ENCODE data around the gene ASCL5. TPM values are rescaled to one million over a fixed set of nuclear protein-coding genes. Genes with fewer than 3 reads are reported as not detected.

ASCL5 gene
- total RNA-seq, 1 donor from 2014 or later, result not detected

- Mint-ChIP-seq H3K27ac (no peak overlapping the region), H3K36me3 (ENCODE audit: low read depth) (no peaks in the 10 kb centered on the region), H3K4me1 (no peaks in the 10 kb centered on the region), H3K27me3 (peaks cover 19% of the 10 kb centered on the region), H3K9me3 (no peaks in the 10 kb centered on the region), H3K4me3 (no peak overlapping the region)
- no peak for DNase-seq
- intact Hi-C loops (cut with micrococcal nuclease), result no loop called here
These were observed 38.6 kb downstream of the ASCL5 start for GRCh38 chr1:201088395-201088794.

- peak; percentile 73 for DNase-seq
- H3K4me1 Mint-ChIP-seq, result no peaks in the 10 kb centered on the region
- no peak overlapping the region for H3K27ac Mint-ChIP-seq
These were observed 40.9 kb downstream of the ASCL5 start for GRCh38 chr1:201085902-201086735.

GRCh38 chr1:201084295-201084694 is 42.7 kb downstream of the ASCL5 start:
- peaks cover 22% of the 10 kb centered on the region for H3K27me3 Mint-ChIP-seq
- no peak overlapping the region for H3K4me3 Mint-ChIP-seq
- intact Hi-C loops (cut with micrococcal nuclease), result no loop called here
- DNase-seq, result no peak
- H3K9me3 Mint-ChIP-seq, result no peaks in the 10 kb centered on the region
- no peaks in the 10 kb centered on the region for H3K4me1 Mint-ChIP-seq
- no peaks in the 10 kb centered on the region for H3K36me3 Mint-ChIP-seq (ENCODE audit: low read depth)
- no peak overlapping the region for H3K27ac Mint-ChIP-seq

More at GRCh38 chr1:201085902-201086735, 40.9 kb downstream of the ASCL5 start:
- intact Hi-C loops (cut with micrococcal nuclease), result loop anchor here (1.0 kb wide), 1 partner anchor 28 kb away; no protein-coding TSS in a partner anchor
- no peaks in the 10 kb centered on the region for H3K9me3 Mint-ChIP-seq
- H3K4me3 Mint-ChIP-seq, result no peak overlapping the region
- H3K36me3 Mint-ChIP-seq (ENCODE audit: low read depth), result no peaks in the 10 kb centered on the region
- peaks cover 22% of the 10 kb centered on the region for H3K27me3 Mint-ChIP-seq

- Mint-ChIP-seq H3K36me3 (ENCODE audit: low read depth) (no peaks in the 10 kb centered on the region), H3K4me1 (no peaks in the 10 kb centered on the region), H3K9me3 (no peaks in the 10 kb centered on the region), H3K4me3 (no peak overlapping the region), H3K27ac (no peak overlapping the region), H3K27me3 (peaks cover 25% of the 10 kb centered on the region)
- intact Hi-C loops (cut with micrococcal nuclease), result no loop called here
- no peak for DNase-seq
These were observed 43.2 kb downstream of the ASCL5 start for GRCh38 chr1:201083741-201084140.

GRCh38 chr1:201080135-201080534 is 46.8 kb downstream of the ASCL5 start:
- no peaks in the 10 kb centered on the region for H3K36me3 Mint-ChIP-seq (ENCODE audit: low read depth)
- H3K9me3 Mint-ChIP-seq, result no peaks in the 10 kb centered on the region
- intact Hi-C loops (cut with micrococcal nuclease), result no loop called here
- H3K4me1 Mint-ChIP-seq, result no peaks in the 10 kb centered on the region
- DNase-seq, result no peak
- no peak overlapping the region for H3K4me3 Mint-ChIP-seq
- peaks cover 10% of the 10 kb centered on the region for H3K27me3 Mint-ChIP-seq
- no peak overlapping the region for H3K27ac Mint-ChIP-seq

GRCh38 chr1:201077736-201078135 is 49.2 kb downstream of the ASCL5 start:
- intact Hi-C loops (cut with micrococcal nuclease), result no loop called here
- peaks cover 6% of the 10 kb centered on the region for H3K27me3 Mint-ChIP-seq
- no peaks in the 10 kb centered on the region for H3K4me1 Mint-ChIP-seq
- no peak for DNase-seq
- H3K4me3 Mint-ChIP-seq, result no peak overlapping the region
- H3K36me3 Mint-ChIP-seq (ENCODE audit: low read depth), result no peaks in the 10 kb centered on the region
- H3K27ac Mint-ChIP-seq, result no peak overlapping the region
- no peaks in the 10 kb centered on the region for H3K9me3 Mint-ChIP-seq

- intact Hi-C loops (cut with micrococcal nuclease), result no loop called here
- Mint-ChIP-seq H3K4me1 (no peaks in the 10 kb centered on the region), H3K9me3 (no peaks in the 10 kb centered on the region), H3K27me3 (peaks cover 4% of the 10 kb centered on the region), H3K36me3 (ENCODE audit: low read depth) (no peaks in the 10 kb centered on the region), H3K27ac (no peak overlapping the region), H3K4me3 (no peak overlapping the region)
- DNase-seq, result no peak
These were observed 49.9 kb downstream of the ASCL5 start for GRCh38 chr1:201077116-201077515.

- intact Hi-C loops (cut with micrococcal nuclease), result no loop called here
- Mint-ChIP-seq H3K36me3 (ENCODE audit: low read depth) (no peaks in the 10 kb centered on the region), H3K4me1 (peaks cover 3% of the 10 kb centered on the region), H3K4me3 (no peak overlapping the region), H3K27me3 (peaks cover 5% of the 10 kb centered on the region), H3K27ac (no peak overlapping the region), H3K9me3 (no peaks in the 10 kb centered on the region)
- no peak for DNase-seq
These were observed 50.9 kb downstream of the ASCL5 start for GRCh38 chr1:201076092-201076491.

- H3K27ac Mint-ChIP-seq, result no peak overlapping the region
- peaks cover 4% of the 10 kb centered on the region for H3K27me3 Mint-ChIP-seq
- no peak overlapping the region for H3K4me3 Mint-ChIP-seq
- DNase-seq, result no peak
- H3K9me3 Mint-ChIP-seq, result no peaks in the 10 kb centered on the region
- H3K36me3 Mint-ChIP-seq (ENCODE audit: low read depth), result no peaks in the 10 kb centered on the region
- intact Hi-C loops (cut with micrococcal nuclease), result no loop called here
- peaks cover 3% of the 10 kb centered on the region for H3K4me1 Mint-ChIP-seq
These were observed 53.0 kb downstream of the ASCL5 start for GRCh38 chr1:201074018-201074417.

GRCh38 chr1:201072922-201073321 is 54.1 kb downstream of the ASCL5 start:
- Mint-ChIP-seq H3K4me3 (no peak overlapping the region), H3K4me1 (peaks cover 3% of the 10 kb centered on the region), H3K27me3 (peaks cover 3% of the 10 kb centered on the region), H3K36me3 (ENCODE audit: low read depth) (no peaks in the 10 kb centered on the region), H3K27ac (no peak overlapping the region), H3K9me3 (no peaks in the 10 kb centered on the region)
- DNase-seq, result no peak
- intact Hi-C loops (cut with micrococcal nuclease), result no loop called here

- intact Hi-C loops (cut with micrococcal nuclease), result no loop called here
- Mint-ChIP-seq H3K4me1 (peaks cover 3% of the 10 kb centered on the region), H3K27ac (no peak overlapping the region), H3K9me3 (no peaks in the 10 kb centered on the region), H3K36me3 (ENCODE audit: low read depth) (no peaks in the 10 kb centered on the region), H3K27me3 (peaks cover 7% of the 10 kb centered on the region), H3K4me3 (no peak overlapping the region)
- DNase-seq, result no peak
These were observed 54.8 kb downstream of the ASCL5 start for GRCh38 chr1:201072149-201072548.

- Mint-ChIP-seq H3K27me3 (peaks cover 8% of the 10 kb centered on the region), H3K4me3 (no peak overlapping the region), H3K27ac (no peak overlapping the region), H3K9me3 (no peaks in the 10 kb centered on the region), H3K36me3 (ENCODE audit: low read depth) (no peaks in the 10 kb centered on the region), H3K4me1 (peaks cover 3% of the 10 kb centered on the region)
- intact Hi-C loops (cut with micrococcal nuclease), result no loop called here
- DNase-seq, result no peak
These were observed 57.3 kb downstream of the ASCL5 start for GRCh38 chr1:201069636-201070035.

- H3K4me3 Mint-ChIP-seq, result no peak overlapping the region
- intact Hi-C loops (cut with micrococcal nuclease), result no loop called here
These were observed 58.0 kb downstream of the ASCL5 start for GRCh38 chr1:201068976-201069375.

GRCh38 chr1:201066986-201067385 is 60.0 kb downstream of the ASCL5 start:
- intact Hi-C loops (cut with micrococcal nuclease), result no loop called here
- Mint-ChIP-seq H3K9me3 (no peaks in the 10 kb centered on the region), H3K27me3 (peaks cover 10% of the 10 kb centered on the region), H3K27ac (no peak overlapping the region), H3K4me3 (no peak overlapping the region), H3K36me3 (ENCODE audit: low read depth) (no peaks in the 10 kb centered on the region), H3K4me1 (peaks cover 3% of the 10 kb centered on the region)
- no peak for DNase-seq

More at GRCh38 chr1:201068976-201069375, 58.0 kb downstream of the ASCL5 start:
- no peak for DNase-seq
- Mint-ChIP-seq H3K4me1 (peaks cover 3% of the 10 kb centered on the region), H3K27ac (no peak overlapping the region), H3K36me3 (ENCODE audit: low read depth) (no peaks in the 10 kb centered on the region), H3K27me3 (peaks cover 11% of the 10 kb centered on the region), H3K9me3 (no peaks in the 10 kb centered on the region)

- Mint-ChIP-seq H3K4me1 (no peaks in the 10 kb centered on the region), H3K36me3 (ENCODE audit: low read depth) (no peaks in the 10 kb centered on the region), H3K27ac (no peak overlapping the region), H3K9me3 (no peaks in the 10 kb centered on the region), H3K27me3 (peaks cover 10% of the 10 kb centered on the region), H3K4me3 (no peak overlapping the region)
- no peak for DNase-seq
- intact Hi-C loops (cut with micrococcal nuclease), result no loop called here
These were observed 61.3 kb downstream of the ASCL5 start for GRCh38 chr1:201065686-201066085.

Data from activated CD4-positive, alpha-beta T cell treated with anti-CD3 and anti-CD28 coated beads, Interleukin-2, amount 10 ng/mL, durations not matched to agents 24 days and 14 days (primary cell).